PC-3 (cell line): ENCODE data around the gene ARHGEF7.

Experiments
- CTCF ChIP-seq: fragments of 300-600 bp; sonication (generic); conservative IDR thresholded peaks from 2 replicates; pipeline ENCODE4 v1.5.1; 2017; ENCODE audit warnings: antibody characterized with exemption, low read depth, mild to moderate bottlenecking, low read length
- EZH2phosphoT487 ChIP-seq: fragments of 300-600 bp; sonication (generic); IDR thresholded peaks from 2 replicates; pipeline ENCODE4 v1.6.1; 2018; ENCODE audit warnings: mild to moderate bottlenecking, antibody characterized with exemption, low read length, borderline replicate concordance

DNA sequence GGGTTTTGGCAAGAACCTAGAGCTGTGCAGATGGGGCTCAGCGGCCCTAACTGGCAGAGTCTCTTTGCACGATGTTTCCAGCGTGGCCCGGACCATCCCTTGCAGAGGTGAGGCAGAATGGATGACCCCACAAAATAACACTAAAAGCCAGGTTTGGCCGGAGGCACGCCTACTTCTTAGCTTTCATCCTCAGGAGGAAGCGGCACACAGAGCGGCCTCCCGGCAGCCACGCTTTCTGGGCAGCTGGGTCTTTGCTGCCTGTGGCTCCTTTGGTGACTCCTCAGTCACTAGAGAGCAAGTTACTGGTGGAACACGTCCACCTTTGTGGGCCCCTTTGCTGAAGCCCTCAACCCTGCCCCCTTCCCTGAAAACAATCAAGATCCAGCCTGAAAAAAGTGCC lies 230.6 kb downstream of the ARHGEF7 start:
- TF ChIP-seq EZH2phosphoT487 (no peak), CTCF (no peak)
